Measurements from ENCODE around the gene AVPR1B. TPM values are rescaled to one million over a fixed set of nuclear protein-coding genes. Genes with fewer than 3 reads are reported as not detected.

The AVPR1B gene
- polyA plus RNA-seq, 1 donor (not counting 4 experiments of a cell fraction or from before 2014, with no cell fraction given): not detected

DNA sequence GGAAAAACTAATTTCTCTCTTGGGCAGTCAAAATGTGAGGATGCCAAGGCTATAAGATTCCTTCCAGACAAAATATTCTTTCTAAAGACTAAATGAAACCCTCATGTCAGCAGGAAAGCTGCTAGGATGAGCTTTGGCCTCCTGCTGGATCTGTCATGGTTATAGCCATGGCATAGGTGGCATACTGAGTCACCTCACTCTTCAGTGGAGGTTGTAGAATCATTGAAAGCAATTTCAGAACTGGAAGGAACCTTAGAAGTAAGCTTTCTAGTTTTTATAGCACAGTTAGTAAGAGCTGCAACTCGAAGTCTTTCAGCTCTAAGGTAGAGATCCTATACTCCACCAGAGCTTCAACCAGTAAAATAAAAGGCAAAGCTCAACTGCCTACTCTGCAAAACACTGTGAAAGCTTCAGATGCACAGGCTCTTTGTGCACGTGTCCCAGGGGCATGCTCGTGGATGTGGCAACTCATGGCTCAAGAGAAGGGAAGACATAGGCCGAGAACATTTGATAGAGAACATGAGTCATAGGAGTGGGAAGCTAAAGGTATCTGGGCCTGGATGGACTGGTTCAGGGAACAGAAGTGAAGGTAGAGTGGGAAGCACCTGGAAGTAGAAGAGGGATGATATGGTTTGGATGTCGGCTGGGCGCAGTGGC lies 5.8 kb downstream of the AVPR1B start:
- no peak overlapping the region for H3K27ac ChIP-seq (ENCODE audit: control insufficient read depth, insufficient read depth, low read length)
- H3K9me1 ChIP-seq (ENCODE audit: control insufficient read depth, extremely low read depth, insufficient read depth, low read length): no peaks in the 10 kb centered on the region
- peaks cover 16% of the 10 kb centered on the region for H3K27me3 ChIP-seq (ENCODE audit: control insufficient read depth, extremely low read depth, insufficient read depth, low read length)
- H3K9me3 ChIP-seq (ENCODE audit: control insufficient read depth, low read depth, low read length): no peaks in the 10 kb centered on the region
- FAIRE-seq (peak; percentile 29), DNase-seq (ENCODE audit: low read depth, low spot score) (no peak)
- no peaks in the 10 kb centered on the region for H4K20me1 ChIP-seq (ENCODE audit: control insufficient read depth, extremely low read depth, insufficient read depth, low read length)
- no peak for TF ChIP-seq EZH2 (IDR thresholded peaks at IDR 0.05; ENCODE audit: low read length)
- TF ChIP-seq, protein P1, sequence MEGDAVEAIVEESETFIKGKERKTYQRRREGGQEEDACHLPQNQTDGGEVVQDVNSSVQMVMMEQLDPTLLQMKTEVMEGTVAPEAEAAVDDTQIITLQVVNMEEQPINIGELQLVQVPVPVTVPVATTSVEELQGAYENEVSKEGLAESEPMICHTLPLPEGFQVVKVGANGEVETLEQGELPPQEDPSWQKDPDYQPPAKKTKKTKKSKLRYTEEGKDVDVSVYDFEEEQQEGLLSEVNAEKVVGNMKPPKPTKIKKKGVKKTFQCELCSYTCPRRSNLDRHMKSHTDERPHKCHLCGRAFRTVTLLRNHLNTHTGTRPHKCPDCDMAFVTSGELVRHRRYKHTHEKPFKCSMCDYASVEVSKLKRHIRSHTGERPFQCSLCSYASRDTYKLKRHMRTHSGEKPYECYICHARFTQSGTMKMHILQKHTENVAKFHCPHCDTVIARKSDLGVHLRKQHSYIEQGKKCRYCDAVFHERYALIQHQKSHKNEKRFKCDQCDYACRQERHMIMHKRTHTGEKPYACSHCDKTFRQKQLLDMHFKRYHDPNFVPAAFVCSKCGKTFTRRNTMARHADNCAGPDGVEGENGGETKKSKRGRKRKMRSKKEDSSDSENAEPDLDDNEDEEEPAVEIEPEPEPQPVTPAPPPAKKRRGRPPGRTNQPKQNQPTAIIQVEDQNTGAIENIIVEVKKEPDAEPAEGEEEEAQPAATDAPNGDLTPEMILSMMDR (optimal IDR thresholded peaks at IDR 0.05 in 1 of 3, IDR thresholded peaks at IDR 0.05 in 1 of 3, conservative IDR thresholded peaks at IDR 0.05 in 1 of 3; ENCODE audit: extremely low read depth in 1 of 3, insufficient read depth in 2 of 3, low read length in 3 of 3): no peak
- dilution Hi-C loops (cut with MboI; ENCODE audit: extremely low pct_ligation_motif_present, low sequenced_read_pairs): no loop called here
- no peak overlapping the region for H3K4me2 ChIP-seq (ENCODE audit: control insufficient read depth, extremely low read depth, insufficient read depth, low read depth, low read length)
- H3K79me2 ChIP-seq (ENCODE audit: control insufficient read depth, insufficient read depth, low read length): no peaks in the 10 kb centered on the region
- H2AFZ ChIP-seq (ENCODE audit: control insufficient read depth, low read length): no peak overlapping the region
- H3K36me3 ChIP-seq (ENCODE audit: control insufficient read depth in 2 of 2, extremely low read depth in 1 of 2, insufficient read depth in 2 of 2, low read length in 2 of 2): no peaks in the 10 kb centered on the region
- peaks cover 3% of the 10 kb centered on the region for H3K4me1 ChIP-seq (ENCODE audit: control insufficient read depth, extremely low read depth, insufficient read depth, low read length)
- H3K4me3 ChIP-seq (ENCODE audit: control insufficient read depth in 2 of 3, extremely low read depth in 1 of 3, insufficient read depth in 2 of 3, low read depth in 1 of 3, low read length in 3 of 3): no peak overlapping the region
- H3K9ac ChIP-seq (ENCODE audit: control insufficient read depth, extremely low read depth, insufficient read depth, low read length): no peak overlapping the region

DNA sequence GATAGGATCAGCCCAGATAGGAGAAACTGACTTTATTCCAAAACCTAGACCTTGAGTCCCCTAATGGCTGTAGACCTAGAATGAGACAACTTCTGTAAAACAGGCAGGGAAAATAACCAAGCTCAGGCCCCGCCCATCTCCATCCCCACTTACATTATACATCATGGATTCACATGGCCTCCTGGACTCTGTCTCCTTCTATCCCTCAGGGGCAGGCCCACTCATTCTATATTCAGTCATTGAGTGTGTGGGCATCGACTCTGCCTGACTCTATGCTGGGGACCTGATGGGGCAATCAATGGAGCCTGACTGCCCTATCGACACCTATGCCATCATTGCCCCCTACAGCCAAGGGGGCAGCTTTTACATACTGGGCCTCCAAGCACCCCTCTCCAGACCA lies 6.4 kb downstream of the AVPR1B start:
- no peaks in the 10 kb centered on the region for H3K9me3 ChIP-seq (ENCODE audit: control insufficient read depth, low read depth, low read length)
- TF ChIP-seq EZH2 (IDR thresholded peaks at IDR 0.05; ENCODE audit: low read length): no peak
- TF ChIP-seq, protein P1 (optimal IDR thresholded peaks at IDR 0.05 in 1 of 3, IDR thresholded peaks at IDR 0.05 in 1 of 3, conservative IDR thresholded peaks at IDR 0.05 in 1 of 3; ENCODE audit: extremely low read depth in 1 of 3, insufficient read depth in 2 of 3, low read length in 3 of 3): no peak
- FAIRE-seq: no peak
- peaks cover 8% of the 10 kb centered on the region for H3K4me1 ChIP-seq (ENCODE audit: control insufficient read depth, extremely low read depth, insufficient read depth, low read length)
- no peak overlapping the region for H3K4me3 ChIP-seq (ENCODE audit: control insufficient read depth in 2 of 3, extremely low read depth in 1 of 3, insufficient read depth in 2 of 3, low read depth in 1 of 3, low read length in 3 of 3)
- no peak overlapping the region for H3K9ac ChIP-seq (ENCODE audit: control insufficient read depth, extremely low read depth, insufficient read depth, low read length)
- no peak overlapping the region for H3K27ac ChIP-seq (ENCODE audit: control insufficient read depth, insufficient read depth, low read length)
- no peak overlapping the region for H3K4me2 ChIP-seq (ENCODE audit: control insufficient read depth, extremely low read depth, insufficient read depth, low read depth, low read length)
- dilution Hi-C loops (cut with MboI; ENCODE audit: extremely low pct_ligation_motif_present, low sequenced_read_pairs): no loop called here
- DNase-seq (ENCODE audit: low read depth, low spot score): no peak
- H3K36me3 ChIP-seq (ENCODE audit: control insufficient read depth in 2 of 2, extremely low read depth in 1 of 2, insufficient read depth in 2 of 2, low read length in 2 of 2): no peaks in the 10 kb centered on the region
- H3K27me3 ChIP-seq (ENCODE audit: control insufficient read depth, extremely low read depth, insufficient read depth, low read length): peaks cover 10% of the 10 kb centered on the region
- H3K79me2 ChIP-seq (ENCODE audit: control insufficient read depth, insufficient read depth, low read length): no peaks in the 10 kb centered on the region
- no peaks in the 10 kb centered on the region for H4K20me1 ChIP-seq (ENCODE audit: control insufficient read depth, extremely low read depth, insufficient read depth, low read length)
- no peak overlapping the region for H2AFZ ChIP-seq (ENCODE audit: control insufficient read depth, low read length)
- H3K9me1 ChIP-seq (ENCODE audit: control insufficient read depth, extremely low read depth, insufficient read depth, low read length): no peaks in the 10 kb centered on the region
